GM18519 (cell line): Measurements from ENCODE around the gene PRPF6.
"Not testable (repeated sequence)": the region's sequence is repeated elsewhere in the genome, so short reads cannot be mapped to it uniquely, and the experiment has no call there.

Experiments used
- ATAC-seq: cut with Tn5 transposase; IDR thresholded peaks from one replicate; pipeline ENCODE4 v1.9.1; 2021; ENCODE audit warnings: mild to moderate bottlenecking, moderate library complexity; ENCODE audit not compliant: unreplicated experiment, low FRiP score

PRPF6 gene

GRCh38 chr20:63972312-63973159 is 8.4 kb upstream of the PRPF6 start:
- ATAC-seq = no peak

- no peak for ATAC-seq
Measured at GRCh38 chr20:63973160-63973479, 7.8 kb upstream of the PRPF6 start.

GRCh38 chr20:63973636-63974401 is 7.1 kb upstream of the PRPF6 start:
- no peak for ATAC-seq

GRCh38 chr20:63974402-63975200 is 6.3 kb upstream of the PRPF6 start:
- ATAC-seq = no peak

- not testable (repeated sequence) for ATAC-seq
Measured at GRCh38 chr20:63976511-63976910, 4.4 kb upstream of the PRPF6 start.

- no peak for ATAC-seq
Measured at GRCh38 chr20:63976980-63977738, 3.8 kb upstream of the PRPF6 start.

GRCh38 chr20:63977739-63978276 is 3.1 kb upstream of the PRPF6 start:
- no peak for ATAC-seq

GRCh38 chr20:63978319-63979228 is 2.4 kb upstream of the PRPF6 start:
- no peak for ATAC-seq

- ATAC-seq = no peak
Measured at GRCh38 chr20:63979229-63979556, 1.7 kb upstream of the PRPF6 start.

GRCh38 chr20:63979557-63980316 is 1.2 kb upstream of the PRPF6 start, which contains the start of gene SAMD10:
SAMD10 (minus strand) TSS chr20:63979642; CDS start chr20:63979467, 175 bp downstream.
- ATAC-seq = peak; percentile 10

GRCh38 chr20:63980317-63980805 is 571 bp upstream of the PRPF6 start:
- ATAC-seq = peak; percentile 6

- no peak for ATAC-seq
Measured at GRCh38 chr20:63982937-63983336, 2.0 kb downstream of the PRPF6 start.

- no peak for ATAC-seq
Measured at GRCh38 chr20:64000906-64001305, 20.0 kb downstream of the PRPF6 start.

GRCh38 chr20:64001607-64002011 is 20.7 kb downstream of the PRPF6 start:
- no peak for ATAC-seq

GRCh38 chr20:64003960-64004725 is 23.2 kb downstream of the PRPF6 start:
- ATAC-seq = no peak

GRCh38 chr20:64005394-64005793 is 24.5 kb downstream of the PRPF6 start:
- no peak for ATAC-seq

GRCh38 chr20:64006490-64006889 is 25.6 kb downstream of the PRPF6 start:
- no peak for ATAC-seq
